Activated B cell treated with CpG ODN at 0.5 μM for 24 hours (primary cell): ENCODE results near the gene OR8S1. TPM values are rescaled to one million over a fixed set of nuclear protein-coding genes. Genes with fewer than 3 reads are reported as not detected.
"Not testable (repeated sequence)": the region's sequence is repeated elsewhere in the genome, so short reads cannot be mapped to it uniquely, and the experiment has no call there.

Experiments
- ATAC-seq: fragments of 200-7000 bp; cut with Tn5 transposase; one replicate; pipeline ENCODE4 v1.10.0; 2021; ENCODE audit warnings: low read depth, mild to moderate bottlenecking, moderate library complexity
- CTCF ChIA-PET: fragments of 350-600 bp; sonication (Branson Sonifier 250); formaldehyde crosslinking; loops from one replicate; lab custom pipeline; 2021; ENCODE audit warnings: antibody characterized with exemption; lab: Charles Lee
- POLR2A ChIA-PET: fragments of 350-600 bp; sonication (Branson Sonifier 250); formaldehyde crosslinking; loops from one replicate; lab custom pipeline; 2021; ENCODE audit warnings: antibody characterized with exemption; lab: Charles Lee
- DNase-seq: peaks from one replicate; pipeline ENCODE4 v3.0.0; 2022
- H3K27ac Mint-ChIP-seq: one replicate; pipeline ENCODE4 v1.8.0; 2020; ENCODE audit warnings: mixed read lengths
- H3K27me3 Mint-ChIP-seq: one replicate; pipeline ENCODE4 v1.8.0; 2021; ENCODE audit warnings: mixed read lengths
- H3K36me3 Mint-ChIP-seq: one replicate; pipeline ENCODE4 v1.8.0; 2021; ENCODE audit warnings: low read depth, mixed read lengths
- H3K4me1 Mint-ChIP-seq: one replicate; pipeline ENCODE4 v1.8.0; 2021; ENCODE audit warnings: mixed read lengths
- H3K4me3 Mint-ChIP-seq: one replicate; pipeline ENCODE4 v1.8.0; 2020; ENCODE audit warnings: mild to moderate bottlenecking, mixed read lengths
- H3K9me3 Mint-ChIP-seq: one replicate; pipeline ENCODE4 v1.8.0; 2020; ENCODE audit warnings: mixed read lengths
- CTCF ChIP-seq: fragments of 200-600 bp; IDR thresholded peaks from one replicate; pipeline ENCODE4 v1.8.0; 2022; ENCODE audit warnings: antibody characterized with exemption, mild to moderate bottlenecking
- intact Hi-C: fragments of 100-400 bp; cut with micrococcal nuclease; formaldehyde crosslinking; loops from one replicate; pipeline ENCODE4 v1.15.1; 2024
- total RNA-seq: library from RNA; stranded (reverse); gene quantifications from 2 replicates; pipeline ENCODE4 v1.2.3, GENCODE V29; 2022

The OR8S1 gene
- total RNA-seq, 1 donor from 2014 or later, result not detected

DNA sequence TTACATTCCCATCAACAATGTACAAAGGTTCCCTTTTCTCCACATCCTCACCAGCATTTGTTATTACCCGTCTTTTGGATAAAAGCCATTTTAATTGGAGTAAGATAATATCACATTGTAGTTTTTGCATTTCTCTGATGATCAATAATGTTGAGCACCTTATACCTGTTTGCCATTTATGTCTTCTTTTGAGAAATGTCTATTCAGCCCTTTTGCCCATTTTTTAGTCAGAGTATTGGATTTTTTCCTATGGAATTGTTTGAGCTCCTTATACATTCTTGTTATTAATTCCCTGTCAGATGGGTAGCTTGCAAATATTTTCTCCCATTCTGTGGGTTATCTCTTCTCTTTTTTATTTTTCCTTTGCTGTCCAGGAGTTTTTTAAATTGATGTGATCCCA, 10.7 kb upstream of the OR8S1 start:
- no peak for DNase-seq
- no peak for ATAC-seq
- intact Hi-C loops, result no loop called here
- CTCF ChIA-PET, result interaction anchor here (0.7 kb wide), 1 partner anchor 8 kb away, joined by 3 read pairs; no protein-coding TSS in a partner anchor
- Mint-ChIP-seq H3K4me1 (peaks cover 3% of the 10 kb centered on the region), H3K27ac (no peak overlapping the region), H3K4me3 (no peak overlapping the region), H3K36me3 (no peaks in the 10 kb centered on the region), H3K9me3 (peaks cover 18% of the 10 kb centered on the region), H3K27me3 (no peaks in the 10 kb centered on the region)
- no peak for TF ChIP-seq CTCF
- POLR2A ChIA-PET, result no interaction called here

DNA sequence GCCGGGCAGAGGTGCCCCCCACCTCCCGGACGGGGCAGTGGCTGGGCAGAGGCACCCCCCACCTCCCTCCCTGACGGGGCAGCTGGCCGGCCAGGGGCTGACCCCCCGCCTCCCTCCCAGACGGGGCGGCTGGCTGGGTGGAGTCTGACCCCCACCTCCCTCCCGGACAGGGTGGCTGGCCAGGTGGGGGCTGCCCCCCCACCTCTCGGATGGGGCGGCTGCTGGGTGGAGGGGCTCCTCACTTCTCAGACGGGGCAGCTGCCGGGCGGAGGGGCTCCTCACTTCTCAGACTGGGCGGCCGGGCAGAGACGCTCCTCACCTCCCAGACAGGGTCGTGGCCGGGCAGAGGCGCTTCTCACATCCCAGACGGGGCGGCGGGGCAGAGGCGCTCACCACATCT, 5.1 kb upstream of the OR8S1 start:
- CTCF ChIA-PET, result not testable (repeated sequence)

DNA sequence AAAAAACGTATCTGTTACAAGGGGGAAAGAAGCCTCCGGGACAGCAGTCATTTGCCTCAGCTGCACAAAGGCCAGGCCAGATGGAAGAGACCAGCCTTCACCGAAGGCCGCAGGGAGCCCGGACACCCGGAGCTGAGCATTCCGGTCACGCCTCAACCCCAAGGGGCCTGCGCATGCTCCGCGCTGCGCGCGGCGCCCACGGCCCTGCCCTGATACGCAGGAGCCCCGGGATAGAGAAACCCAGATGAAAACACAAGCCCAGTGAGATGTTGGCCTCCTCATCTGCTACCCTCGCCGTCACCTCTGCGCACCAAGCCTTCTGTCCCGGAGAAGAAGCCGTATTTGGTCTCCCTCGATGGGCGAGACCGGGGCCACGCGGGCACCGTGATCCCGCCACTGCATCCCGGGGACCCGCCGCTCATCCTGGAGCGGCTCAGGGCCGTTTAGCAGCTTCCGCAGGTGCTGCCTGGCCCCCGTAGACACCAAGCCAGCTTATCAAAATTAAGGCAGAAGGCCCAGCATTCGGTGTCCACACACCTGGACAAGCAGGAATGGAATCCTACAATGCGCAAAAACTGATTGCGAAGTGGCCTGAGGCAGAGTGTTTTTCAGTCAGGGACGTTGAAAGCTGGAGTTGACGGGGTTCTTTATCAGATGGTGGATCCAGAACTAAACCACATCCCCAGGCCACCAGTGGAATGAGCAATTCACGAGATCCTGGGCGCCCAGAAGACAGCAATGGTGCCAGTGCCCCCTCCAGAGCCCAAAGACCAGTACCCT, 2.6 kb downstream of the OR8S1 start:
- no peak for ATAC-seq
- no peak for TF ChIP-seq CTCF
- ChIA-PET POLR2A (no interaction called here), CTCF (no interaction called here)
- H3K36me3 Mint-ChIP-seq, result no peaks in the 10 kb centered on the region
- H3K27me3 Mint-ChIP-seq, result peaks cover 12% of the 10 kb centered on the region
- H3K4me3 Mint-ChIP-seq, result no peak overlapping the region
- DNase-seq, result no peak
- no peaks in the 10 kb centered on the region for H3K9me3 Mint-ChIP-seq
- H3K27ac Mint-ChIP-seq, result no peak overlapping the region
- no peaks in the 10 kb centered on the region for H3K4me1 Mint-ChIP-seq
- intact Hi-C loops, result no loop called here

More for the DNA sequence above, 5.1 kb upstream of the OR8S1 start:
- DNase-seq, ATAC-seq, H3K27ac Mint-ChIP-seq, H3K36me3 Mint-ChIP-seq, H3K4me1 Mint-ChIP-seq, intact Hi-C loops, H3K9me3 Mint-ChIP-seq, H3K4me3 Mint-ChIP-seq, POLR2A ChIA-PET, H3K27me3 Mint-ChIP-seq: not testable (repeated sequence)

GRCh38 chr12:48532601-48533000, 7.2 kb downstream of the OR8S1 start:
- H3K36me3 Mint-ChIP-seq, result no peaks in the 10 kb centered on the region
- DNase-seq (no peak), ATAC-seq (no peak)
- H3K27ac Mint-ChIP-seq, result no peak overlapping the region
- H3K9me3 Mint-ChIP-seq, result peaks cover 5% of the 10 kb centered on the region
- no peak for TF ChIP-seq CTCF
- intact Hi-C loops, result no loop called here
- ChIA-PET POLR2A (interaction anchor here (0.6 kb wide), 1 partner anchor 1756 kb away, joined by 3 read pairs; no protein-coding TSS in a partner anchor), CTCF (no interaction called here)
- H3K27me3 Mint-ChIP-seq, result peaks cover 5% of the 10 kb centered on the region
- no peak overlapping the region for H3K4me3 Mint-ChIP-seq
- no peaks in the 10 kb centered on the region for H3K4me1 Mint-ChIP-seq

DNA sequence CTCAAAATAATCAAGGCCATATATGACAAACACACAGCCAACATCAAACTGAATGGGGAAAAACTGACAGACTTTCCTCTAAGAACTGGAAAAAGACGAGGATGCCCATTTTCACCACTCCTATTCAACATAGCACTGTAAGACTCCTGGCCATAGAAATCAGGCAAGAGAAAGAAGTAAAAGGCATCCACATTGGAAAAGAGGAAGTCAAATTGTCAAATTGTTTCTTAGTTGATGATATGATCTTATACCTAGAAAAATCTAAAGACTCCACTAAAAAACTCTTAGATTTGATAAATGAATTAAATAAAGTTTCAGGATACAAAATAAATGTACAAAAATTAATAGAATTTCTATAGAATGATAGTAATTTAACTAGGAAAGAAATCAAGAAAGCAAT, 11.2 kb downstream of the OR8S1 start:
- POLR2A ChIA-PET, result no interaction called here
- DNase-seq, result no peak
- H3K27me3 Mint-ChIP-seq, result peaks cover 2% of the 10 kb centered on the region
- ATAC-seq, result no peak
- no peaks in the 10 kb centered on the region for H3K36me3 Mint-ChIP-seq
- H3K4me3 Mint-ChIP-seq, result no peak overlapping the region
- H3K4me1 Mint-ChIP-seq, result no peaks in the 10 kb centered on the region
- H3K9me3 Mint-ChIP-seq, result peaks cover 5% of the 10 kb centered on the region
- no peak for TF ChIP-seq CTCF
- H3K27ac Mint-ChIP-seq, result no peak overlapping the region
- intact Hi-C loops, result no loop called here
- CTCF ChIA-PET, result no interaction called here
